Measurements from ENCODE around the gene MYO1H.

Gene MYO1H

DNA sequence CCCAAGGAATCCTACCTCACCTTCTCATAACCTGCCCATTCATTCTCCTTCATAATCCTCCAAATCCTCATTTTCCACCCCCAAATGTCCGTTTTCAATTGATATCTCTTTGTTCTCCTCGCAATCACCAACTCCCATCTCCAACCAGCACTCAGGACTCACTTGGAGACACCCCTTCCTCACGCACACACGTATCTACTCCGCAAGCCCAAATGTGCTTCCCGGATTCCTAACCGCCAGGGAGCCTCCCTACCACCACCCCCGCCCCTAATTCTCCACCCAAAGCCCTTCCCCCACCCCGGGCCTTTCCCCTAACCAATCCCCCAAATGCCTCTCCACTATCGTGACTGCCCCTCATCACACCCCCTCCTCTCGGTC is 129.1 kb downstream of the MYO1H start:
- DNase-seq = no peak

- peak; percentile 93 for DNase-seq
Measured at GRCh38 chr12:109477185-109477962, 129.7 kb downstream of the MYO1H start, which contains the start of the genes KCTD10 and UBE3B. Gene KCTD10 (minus strand): TSS chr12:109477300. CDS start chr12:109477262, 38 bp downstream. Gene UBE3B (plus strand): TSS chr12:109477634. CDS start chr12:109483552, 5,918 bp downstream.

GRCh38 chr12:109477963-109478315 is 130.2 kb downstream of the MYO1H start:
- DNase-seq = no peak

GRCh38 chr12:109479761-109480160 is 132.1 kb downstream of the MYO1H start:
- DNase-seq = no peak

- DNase-seq = no peak
Measured at GRCh38 chr12:109480356-109480755, 132.7 kb downstream of the MYO1H start.

GRCh38 chr12:109481863-109482262 is 134.2 kb downstream of the MYO1H start:
- DNase-seq = no peak

DNA sequence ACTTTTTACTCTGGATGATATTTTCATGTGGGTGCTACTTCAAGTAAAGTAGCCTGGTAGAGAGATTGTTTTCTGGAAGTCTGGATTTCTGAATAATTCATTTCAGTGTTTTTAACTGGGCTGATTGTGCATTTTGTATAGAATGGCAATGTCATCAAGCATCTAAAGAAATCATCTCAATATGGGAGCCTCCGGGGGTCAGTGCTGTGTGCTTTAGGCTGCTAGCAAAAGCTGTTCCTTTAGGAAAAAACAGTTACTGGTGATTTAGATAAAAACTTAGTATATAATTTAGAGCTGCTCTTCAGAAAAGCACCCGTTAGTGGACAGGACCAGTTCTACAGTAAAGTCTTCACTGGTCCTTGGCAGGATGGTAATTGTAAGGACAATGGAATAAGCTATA is 134.8 kb downstream of the MYO1H start:
- no peak for DNase-seq

DNA sequence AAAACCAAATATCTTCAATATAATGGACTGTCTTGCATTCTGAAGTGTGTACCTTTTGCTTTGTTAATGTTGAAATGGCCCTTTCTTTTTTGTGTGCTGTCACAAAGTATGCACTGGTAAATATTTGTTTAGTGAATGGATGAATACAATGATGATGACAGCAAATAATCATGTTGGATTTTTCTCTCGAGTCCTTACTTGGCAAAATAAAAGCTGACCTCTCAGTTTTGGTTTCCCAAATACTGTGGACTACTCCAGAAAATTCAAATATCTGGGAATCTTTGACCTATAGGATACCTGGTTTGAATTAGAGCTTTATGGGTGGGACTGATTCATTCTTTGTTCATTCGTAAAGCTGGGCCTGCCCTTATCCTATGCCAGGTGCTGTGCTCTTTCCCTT is 135.2 kb downstream of the MYO1H start:
- DNase-seq = no peak

DNA sequence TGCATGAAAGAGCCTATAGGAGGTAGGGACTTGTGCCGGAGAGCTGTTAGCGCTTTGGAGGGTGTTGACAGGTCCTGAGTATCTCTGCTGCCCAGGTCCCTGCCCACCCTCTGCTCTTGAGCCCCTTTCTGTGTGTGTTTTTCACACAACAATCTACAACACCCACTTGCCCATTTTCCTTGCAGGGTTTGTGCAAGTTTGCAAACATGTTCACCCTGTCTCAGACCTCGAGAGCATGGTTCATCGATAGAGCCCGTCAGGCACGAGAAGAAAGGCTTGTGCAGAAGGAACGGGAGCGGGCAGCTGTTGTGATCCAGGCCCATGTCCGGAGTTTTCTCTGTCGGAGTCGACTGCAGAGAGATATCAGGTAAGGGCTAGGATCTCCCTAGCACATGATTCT is 135.6 kb downstream of the MYO1H start:
- no peak for DNase-seq

- DNase-seq = no peak
Measured at GRCh38 chr12:109485201-109485600, 137.5 kb downstream of the MYO1H start.

DNA sequence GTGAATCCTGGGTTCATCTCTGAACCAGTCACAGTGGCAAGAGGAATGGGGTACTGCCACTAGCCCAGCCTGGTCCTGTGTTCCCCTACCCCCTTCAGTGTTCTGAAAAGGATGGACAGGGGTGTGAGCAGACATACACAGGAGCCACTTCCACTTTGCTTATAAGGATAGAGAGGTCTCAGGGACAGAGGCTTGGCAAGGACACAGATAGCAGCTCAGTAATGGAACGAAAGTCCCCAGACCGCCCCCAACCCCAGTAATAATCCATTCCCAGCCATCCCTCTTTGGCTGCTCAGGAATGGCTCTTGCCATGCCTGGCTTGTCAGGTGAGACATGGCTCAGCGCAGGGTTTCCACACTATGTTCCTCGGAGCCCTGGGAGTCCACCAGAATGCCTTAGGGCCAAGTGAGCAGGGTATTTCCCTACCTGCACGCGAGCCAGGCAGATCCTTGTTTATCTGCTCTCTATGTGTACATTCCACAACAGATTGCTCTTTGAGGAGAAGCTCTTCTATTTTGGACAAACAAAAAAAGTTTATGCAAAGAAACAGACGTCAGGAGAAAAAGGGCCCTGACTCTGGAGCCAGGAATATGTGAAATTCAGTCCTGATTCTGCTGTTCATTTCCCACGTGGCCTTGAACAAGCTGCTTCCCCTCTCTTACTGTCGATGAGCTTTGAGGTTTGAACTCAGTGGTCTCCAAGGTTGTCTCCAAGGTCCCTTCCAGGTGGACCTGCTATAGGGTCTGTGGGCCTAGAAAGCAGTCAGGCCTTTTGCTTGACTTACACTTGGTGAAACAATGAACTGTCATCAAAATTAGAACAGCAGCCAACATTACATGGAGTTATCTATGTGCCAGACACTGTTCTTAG is 139.7 kb downstream of the MYO1H start:
- no peak for DNase-seq

DNA sequence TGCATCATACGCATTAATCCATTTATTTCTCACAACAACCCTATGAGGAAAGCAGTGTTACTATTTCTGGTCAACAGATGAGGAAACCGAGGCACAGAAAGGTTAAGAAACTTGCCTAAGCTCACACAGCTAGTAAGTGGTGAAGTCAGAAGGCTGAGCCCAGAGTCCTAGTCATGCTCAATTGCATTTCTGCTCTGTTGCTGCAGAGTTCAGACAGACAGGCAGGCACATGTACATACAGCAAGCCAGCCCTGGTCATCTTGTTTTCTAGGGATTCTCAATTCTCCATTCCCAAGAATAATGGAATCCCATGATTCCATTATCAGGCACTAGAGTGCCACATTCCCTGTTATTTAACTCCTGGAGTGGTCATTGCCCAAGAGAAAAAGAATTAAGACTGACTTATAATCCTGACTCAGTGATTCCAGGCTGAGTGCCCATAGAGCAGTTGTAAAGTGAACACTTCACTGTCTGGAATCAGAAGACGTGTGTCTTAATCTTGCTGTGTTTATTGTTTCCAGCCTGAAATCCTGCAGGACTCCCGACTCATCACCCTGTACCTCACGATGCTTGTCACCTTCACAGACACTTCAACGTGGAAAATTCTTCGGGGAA is 140.5 kb downstream of the MYO1H start:
- no peak for DNase-seq

DNA sequence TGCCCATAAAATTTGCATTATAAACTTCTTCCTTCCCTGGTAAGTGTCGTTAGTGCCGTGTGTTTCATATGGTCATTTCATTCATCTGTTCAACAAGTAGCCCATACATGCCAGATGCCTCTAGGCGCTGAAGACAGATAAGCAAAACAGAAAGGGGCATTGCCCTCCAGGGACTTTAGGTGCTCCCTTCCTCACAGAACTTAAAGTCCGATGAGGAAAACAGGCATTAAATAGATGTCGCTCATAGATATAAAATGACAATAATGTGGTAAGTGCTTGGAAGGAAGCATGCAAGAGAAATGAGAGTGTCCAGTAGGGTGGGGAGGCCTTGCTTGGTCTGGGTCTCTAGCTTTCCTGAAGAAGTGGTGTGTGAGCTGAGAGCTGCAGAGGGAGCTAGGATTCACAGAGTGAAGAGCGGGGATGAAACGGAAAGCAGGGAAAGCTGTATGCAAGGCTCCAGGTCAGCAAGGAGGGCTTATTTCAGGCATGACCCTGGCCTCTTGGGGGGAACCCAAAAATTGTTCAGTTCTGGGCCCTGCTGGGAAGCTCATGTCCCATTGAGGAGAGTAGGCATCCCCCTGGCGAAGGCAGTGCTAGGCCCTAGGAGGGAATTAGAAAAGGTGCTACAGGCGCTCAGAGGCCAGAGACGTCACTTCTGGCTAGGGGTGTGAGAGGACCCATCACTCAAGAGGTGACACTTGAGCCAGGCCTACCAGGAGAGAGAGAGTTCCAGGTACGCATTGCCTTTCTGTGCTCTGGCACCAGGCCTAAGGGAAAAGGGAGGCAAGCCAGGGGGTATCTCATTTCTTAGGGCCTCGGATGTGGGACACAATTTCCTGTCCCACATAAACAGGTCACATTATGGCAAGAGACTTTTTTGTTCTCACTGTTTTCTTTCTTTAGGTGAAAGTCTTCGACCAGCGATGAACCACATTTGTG is 141.6 kb downstream of the MYO1H start:
- DNase-seq = no peak

GRCh38 chr12:109489955-109490565 is 142.4 kb downstream of the MYO1H start:
- no peak for DNase-seq

DNA sequence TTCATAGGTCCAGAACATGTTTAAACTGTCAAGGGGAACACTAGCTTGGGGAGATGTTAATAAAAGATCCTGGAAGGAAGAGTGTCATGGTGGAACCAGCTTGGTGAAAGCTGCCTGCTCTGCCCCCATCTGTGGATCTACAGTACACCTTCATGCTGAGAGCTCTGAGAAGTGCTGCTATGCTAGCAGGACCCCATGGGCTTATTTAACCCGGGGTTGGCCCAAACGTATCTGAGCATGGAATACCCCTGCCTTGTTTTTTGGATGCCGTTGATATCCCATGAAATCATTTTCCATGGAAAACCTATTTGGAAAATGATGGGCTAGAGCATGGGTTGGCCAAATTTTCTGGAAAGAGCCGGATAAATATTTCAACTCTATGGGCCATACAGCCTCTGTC is 144.0 kb downstream of the MYO1H start:
- no peak for DNase-seq

DNA sequence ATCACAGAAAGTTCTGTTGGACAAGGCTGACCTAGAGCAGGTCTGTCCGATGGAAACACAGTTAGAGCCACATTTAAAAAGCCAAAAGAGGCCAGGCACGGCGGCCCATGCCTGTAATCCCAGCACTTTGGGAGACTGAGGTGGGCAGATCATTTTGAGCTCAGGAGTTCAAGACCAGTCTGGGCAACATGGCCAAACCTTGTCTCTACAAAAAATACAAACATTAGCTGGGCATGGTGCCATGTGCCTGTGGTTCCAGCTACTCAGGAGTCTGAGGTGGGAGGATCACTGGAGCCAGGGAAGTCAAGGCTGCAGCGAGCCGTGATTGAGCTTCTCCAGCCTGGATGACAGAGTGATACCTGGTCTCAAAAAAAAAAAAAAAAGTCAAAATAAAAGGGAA is 144.7 kb downstream of the MYO1H start:
- no peak for DNase-seq

GRCh38 chr12:109493090-109493489 is 145.4 kb downstream of the MYO1H start:
- no peak for DNase-seq

GRCh38 chr12:109493938-109494337 is 146.2 kb downstream of the MYO1H start:
- DNase-seq = no peak

GRCh38 chr12:109494348-109494881 is 146.7 kb downstream of the MYO1H start:
- no peak for DNase-seq

DNA sequence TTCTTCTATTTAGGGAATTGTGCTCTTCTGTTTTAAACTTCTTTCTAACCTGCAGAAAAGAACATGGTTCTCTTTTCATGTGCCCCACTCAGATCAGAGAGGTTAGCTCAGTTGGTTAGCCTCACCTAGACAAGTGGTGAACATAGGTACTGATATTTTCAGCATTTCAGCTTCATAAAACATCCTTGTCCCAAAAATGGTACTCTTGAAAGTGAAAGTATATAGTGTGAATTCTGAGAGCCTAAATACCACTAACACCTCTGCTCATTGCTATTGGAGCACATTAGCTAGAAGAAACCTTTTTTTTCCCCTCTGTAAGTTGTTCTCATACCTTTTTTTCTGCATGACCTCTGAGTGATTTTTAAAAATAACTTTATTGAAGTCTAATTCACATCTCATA is 147.3 kb downstream of the MYO1H start:
- no peak for DNase-seq

GRCh38 chr12:109496306-109496705 is 148.6 kb downstream of the MYO1H start:
- DNase-seq = no peak

- no peak for DNase-seq
Measured at GRCh38 chr12:109497675-109498074, 150.0 kb downstream of the MYO1H start.
